RWPE2 (cell line): ENCODE measurements around the gene MOB3C.

ENCODE experiments used
- ATAC-seq: fragments of 200-7000 bp; cut with Tn5 transposase; 3 replicates; pipeline ENCODE4 v1.9.1; 2021; ENCODE audit warnings: low read depth
- DNase-seq: peaks from one replicate; pipeline ENCODE4 v3.0.0-alpha.2; 2020; ENCODE audit warnings: low spot score
- H3K27ac ChIP-seq: fragments of 450-650 bp; 2 replicates; pipeline ENCODE4 v1.5.1; 2017; ENCODE audit warnings: mild to moderate bottlenecking; ENCODE audit not compliant: poor library complexity, severe bottlenecking
- H3K27me3 ChIP-seq: fragments of 250-450 bp; sonication (Bioruptor Pico); 2 replicates; pipeline ENCODE4 v1.5.1; 2021; ENCODE audit warnings: mild to moderate bottlenecking, moderate library complexity; ENCODE audit not compliant: insufficient read depth, poor library complexity, severe bottlenecking
- H3K36me3 ChIP-seq: fragments of 250-450 bp; sonication (Bioruptor Pico); 2 replicates; pipeline ENCODE4 v1.5.1; 2020; ENCODE audit warnings: low read depth, mild to moderate bottlenecking, moderate library complexity
- H3K4me1 ChIP-seq: fragments of 250-450 bp; sonication (Bioruptor Pico); 2 replicates; pipeline ENCODE4 v1.5.1; 2021; ENCODE audit warnings: mild to moderate bottlenecking, moderate library complexity; ENCODE audit not compliant: insufficient read depth, poor library complexity, severe bottlenecking
- H3K4me3 ChIP-seq: fragments of 250-450 bp; sonication (Bioruptor Pico); 2 replicates; pipeline ENCODE4 v1.5.1; 2021; ENCODE audit warnings: mild to moderate bottlenecking, moderate library complexity; ENCODE audit not compliant: severe bottlenecking
- H3K9me3 ChIP-seq: fragments of 250-450 bp; sonication (Bioruptor Pico); 2 replicates; pipeline ENCODE4 v1.5.1; 2021; ENCODE audit warnings: mild to moderate bottlenecking, moderate library complexity; ENCODE audit not compliant: severe bottlenecking
- TF ChIP-seq, protein P1 (sequence below): fragments of 450-650 bp; IDR thresholded peaks from one replicate; pipeline ENCODE4 v1.5.1; 2017; ENCODE audit warnings: mild to moderate bottlenecking, moderate library complexity; ENCODE audit not compliant: poor library complexity, severe bottlenecking

The MOB3C gene

DNA sequence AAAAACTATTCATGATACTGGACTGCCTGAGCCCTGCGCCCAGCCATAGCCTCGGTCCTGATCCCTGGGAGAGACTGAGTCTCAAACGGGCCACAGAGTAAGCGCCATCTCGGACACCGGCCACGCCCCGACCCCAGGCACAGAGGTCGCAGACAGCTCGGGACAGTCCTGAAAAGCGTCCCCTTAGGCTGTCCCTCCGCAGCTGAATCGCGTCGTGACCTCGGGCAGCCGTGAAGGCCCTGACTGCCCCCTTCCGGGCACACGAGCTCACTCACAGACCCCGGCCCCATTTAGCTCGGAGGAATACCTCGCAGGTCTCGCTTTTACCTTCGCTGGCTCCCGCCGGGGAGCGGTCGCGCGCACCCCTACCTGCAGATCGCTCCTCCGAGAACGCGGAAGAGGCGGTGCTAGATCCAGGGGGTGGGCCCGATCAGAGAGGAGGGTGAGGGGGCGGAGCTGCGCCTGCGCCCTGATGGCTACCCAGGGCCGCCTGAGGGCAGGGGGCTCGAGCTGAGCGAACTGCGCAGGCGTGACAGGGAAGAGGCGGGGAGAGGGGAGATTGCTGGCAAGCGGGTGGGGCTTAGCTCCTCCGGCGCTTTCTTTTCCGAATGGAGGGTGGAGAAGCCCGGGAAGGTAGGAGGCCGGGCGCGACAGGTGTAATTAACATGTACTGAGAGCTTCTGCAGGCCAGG, 12.6 kb downstream of the MOB3C start, which contains the start of gene MKNK1:
Gene MKNK1 (minus strand): TSS at position 411 of the 692 bp plus-strand sequence. CDS start 20,941 bp downstream, outside the sequence.
- peak; percentile 87 for ATAC-seq

DNA sequence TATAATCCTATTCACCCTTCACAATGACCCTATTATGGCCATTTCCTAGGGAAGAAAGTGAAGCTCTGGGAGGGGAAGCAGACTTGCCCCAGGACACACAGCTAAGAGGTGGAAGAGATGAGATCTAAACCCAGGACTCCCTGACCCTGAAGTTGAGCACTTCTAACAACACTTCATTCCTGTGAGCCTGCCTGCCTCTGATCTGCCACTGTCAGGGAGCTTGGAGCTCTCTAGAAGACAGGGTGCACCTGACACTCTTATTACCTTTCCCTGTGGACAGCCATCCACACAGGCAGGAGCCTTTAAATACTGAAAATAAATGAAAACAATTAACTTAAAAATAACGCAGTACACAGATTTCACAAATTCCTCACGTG, 13.1 kb downstream of the MOB3C start:
- DNase-seq (no peak), ATAC-seq (peak; percentile 23)
- TF ChIP-seq, protein P1, sequence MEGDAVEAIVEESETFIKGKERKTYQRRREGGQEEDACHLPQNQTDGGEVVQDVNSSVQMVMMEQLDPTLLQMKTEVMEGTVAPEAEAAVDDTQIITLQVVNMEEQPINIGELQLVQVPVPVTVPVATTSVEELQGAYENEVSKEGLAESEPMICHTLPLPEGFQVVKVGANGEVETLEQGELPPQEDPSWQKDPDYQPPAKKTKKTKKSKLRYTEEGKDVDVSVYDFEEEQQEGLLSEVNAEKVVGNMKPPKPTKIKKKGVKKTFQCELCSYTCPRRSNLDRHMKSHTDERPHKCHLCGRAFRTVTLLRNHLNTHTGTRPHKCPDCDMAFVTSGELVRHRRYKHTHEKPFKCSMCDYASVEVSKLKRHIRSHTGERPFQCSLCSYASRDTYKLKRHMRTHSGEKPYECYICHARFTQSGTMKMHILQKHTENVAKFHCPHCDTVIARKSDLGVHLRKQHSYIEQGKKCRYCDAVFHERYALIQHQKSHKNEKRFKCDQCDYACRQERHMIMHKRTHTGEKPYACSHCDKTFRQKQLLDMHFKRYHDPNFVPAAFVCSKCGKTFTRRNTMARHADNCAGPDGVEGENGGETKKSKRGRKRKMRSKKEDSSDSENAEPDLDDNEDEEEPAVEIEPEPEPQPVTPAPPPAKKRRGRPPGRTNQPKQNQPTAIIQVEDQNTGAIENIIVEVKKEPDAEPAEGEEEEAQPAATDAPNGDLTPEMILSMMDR, result no peak
- Histone ChIP-seq H3K9me3 (no peaks in the 10 kb centered on the region), H3K27me3 (no peaks in the 10 kb centered on the region), H3K27ac (no peak overlapping the region), H3K4me1 (peaks cover 9% of the 10 kb centered on the region), H3K4me3 (peak overlapping the region; percentile 57), H3K36me3 (peaks cover 5% of the 10 kb centered on the region)

More for the DNA sequence above, 12.6 kb downstream of the MOB3C start, which contains the start of gene MKNK1:
- Histone ChIP-seq H3K36me3 (peaks cover 10% of the 10 kb centered on the region), H3K27ac (peak within 1 kb of the TSS; percentile 49), H3K4me1 (peaks cover 9% of the 10 kb centered on the region), H3K9me3 (no peaks in the 10 kb centered on the region), H3K27me3 (no peaks in the 10 kb centered on the region), H3K4me3 (peak within 1 kb of the TSS; percentile 57)
- TF ChIP-seq, protein P1, result no peak
- DNase-seq, result peak; percentile 91

DNA sequence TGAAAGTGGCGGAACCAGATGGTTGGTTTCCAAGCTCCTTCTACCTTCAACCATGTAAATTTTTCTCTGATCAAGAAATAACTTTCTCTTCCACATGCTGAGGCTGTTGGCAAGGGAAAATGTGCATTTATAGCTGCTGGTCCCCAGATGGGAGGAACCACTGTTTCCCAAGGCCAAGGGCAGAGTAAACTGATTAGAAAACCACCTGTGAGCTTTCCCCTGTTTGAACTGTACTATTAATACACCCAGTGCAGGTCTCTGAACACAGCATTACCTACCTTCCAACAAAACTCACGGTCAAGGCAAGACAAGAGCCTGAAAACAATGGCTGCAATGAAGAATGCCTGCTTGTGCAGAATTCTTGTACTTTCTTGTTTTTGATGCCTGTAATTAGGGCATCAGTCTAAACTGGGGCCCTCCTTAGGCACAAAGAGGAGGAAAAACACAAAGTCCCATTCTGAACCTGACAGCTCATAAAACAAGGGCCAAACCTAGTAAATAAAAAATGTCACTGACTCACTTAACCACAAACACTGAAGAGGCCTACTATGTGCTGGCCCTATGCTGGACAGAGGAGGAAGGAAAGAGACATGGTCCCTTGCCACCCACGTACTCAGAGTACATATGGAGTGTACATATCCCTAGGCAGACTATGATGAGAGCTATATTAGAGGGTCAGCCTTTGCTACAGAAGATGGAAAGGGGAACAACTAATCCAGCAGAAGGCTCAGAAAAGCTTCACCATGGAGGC, 15.2 kb downstream of the MOB3C start:
- peaks cover 6% of the 10 kb centered on the region for H3K4me1 ChIP-seq
- ATAC-seq (no peak), DNase-seq (no peak)
- no peak overlapping the region for H3K27ac ChIP-seq
- TF ChIP-seq, protein P1, result no peak
- no peaks in the 10 kb centered on the region for H3K9me3 ChIP-seq
- H3K36me3 ChIP-seq, result peaks cover 5% of the 10 kb centered on the region; the same call in 1 of the 2 replicates
- H3K27me3 ChIP-seq, result no peaks in the 10 kb centered on the region
- no peak overlapping the region for H3K4me3 ChIP-seq

DNA sequence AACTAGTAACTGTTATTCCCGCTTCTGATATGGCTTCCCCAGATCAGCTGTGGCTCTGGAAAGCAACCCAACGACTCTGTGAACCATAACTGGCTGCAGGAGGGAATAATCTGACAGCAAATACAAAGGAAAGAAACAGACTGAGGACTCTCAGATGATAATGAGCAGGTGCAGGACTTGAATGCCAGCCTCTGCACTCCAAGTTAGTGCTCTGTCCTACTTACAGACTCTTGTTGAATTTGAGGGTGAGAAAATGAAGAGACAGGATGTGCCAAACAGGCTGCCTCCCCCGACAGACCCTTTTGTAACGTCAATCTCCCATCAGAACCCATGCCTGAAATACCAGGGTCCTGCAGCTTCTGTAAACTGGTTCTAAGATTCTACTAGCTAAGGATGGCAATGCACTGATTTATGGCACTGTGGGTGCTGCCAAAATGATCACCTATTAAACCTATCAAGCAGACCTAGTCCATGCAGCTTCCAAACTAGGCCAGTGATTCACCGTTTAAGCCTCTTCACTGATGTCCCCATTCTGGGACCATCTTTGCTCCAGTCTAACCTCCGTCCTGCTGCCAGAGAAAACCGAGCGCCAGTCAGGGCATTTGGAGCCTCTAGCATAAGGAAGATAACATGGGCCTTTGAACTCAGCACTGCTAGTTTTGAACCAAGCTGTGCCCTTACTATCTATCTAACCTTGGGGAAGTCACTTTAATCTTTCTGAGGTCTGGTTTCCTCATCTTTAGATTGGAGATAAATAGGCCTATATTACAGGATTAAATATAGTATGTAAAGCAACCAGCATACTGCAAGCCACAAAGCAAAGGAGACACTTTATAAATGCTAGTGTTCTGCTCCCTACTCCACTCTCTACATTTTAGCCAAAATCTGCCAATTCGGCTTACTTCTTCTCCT, 17.3 kb downstream of the MOB3C start:
- no peak for DNase-seq
- H3K9me3 ChIP-seq, result no peaks in the 10 kb centered on the region
- H3K36me3 ChIP-seq, result peaks cover 5% of the 10 kb centered on the region; the same call in 1 of the 2 replicates
- H3K27ac ChIP-seq, result no peak overlapping the region
- TF ChIP-seq, protein P1, result no peak
- H3K27me3 ChIP-seq, result no peaks in the 10 kb centered on the region
- H3K4me1 ChIP-seq, result no peaks in the 10 kb centered on the region
- H3K4me3 ChIP-seq, result no peak overlapping the region
- no peak for ATAC-seq
